ENCODE results near the gene TSR3.

The TSR3 gene

DNA sequence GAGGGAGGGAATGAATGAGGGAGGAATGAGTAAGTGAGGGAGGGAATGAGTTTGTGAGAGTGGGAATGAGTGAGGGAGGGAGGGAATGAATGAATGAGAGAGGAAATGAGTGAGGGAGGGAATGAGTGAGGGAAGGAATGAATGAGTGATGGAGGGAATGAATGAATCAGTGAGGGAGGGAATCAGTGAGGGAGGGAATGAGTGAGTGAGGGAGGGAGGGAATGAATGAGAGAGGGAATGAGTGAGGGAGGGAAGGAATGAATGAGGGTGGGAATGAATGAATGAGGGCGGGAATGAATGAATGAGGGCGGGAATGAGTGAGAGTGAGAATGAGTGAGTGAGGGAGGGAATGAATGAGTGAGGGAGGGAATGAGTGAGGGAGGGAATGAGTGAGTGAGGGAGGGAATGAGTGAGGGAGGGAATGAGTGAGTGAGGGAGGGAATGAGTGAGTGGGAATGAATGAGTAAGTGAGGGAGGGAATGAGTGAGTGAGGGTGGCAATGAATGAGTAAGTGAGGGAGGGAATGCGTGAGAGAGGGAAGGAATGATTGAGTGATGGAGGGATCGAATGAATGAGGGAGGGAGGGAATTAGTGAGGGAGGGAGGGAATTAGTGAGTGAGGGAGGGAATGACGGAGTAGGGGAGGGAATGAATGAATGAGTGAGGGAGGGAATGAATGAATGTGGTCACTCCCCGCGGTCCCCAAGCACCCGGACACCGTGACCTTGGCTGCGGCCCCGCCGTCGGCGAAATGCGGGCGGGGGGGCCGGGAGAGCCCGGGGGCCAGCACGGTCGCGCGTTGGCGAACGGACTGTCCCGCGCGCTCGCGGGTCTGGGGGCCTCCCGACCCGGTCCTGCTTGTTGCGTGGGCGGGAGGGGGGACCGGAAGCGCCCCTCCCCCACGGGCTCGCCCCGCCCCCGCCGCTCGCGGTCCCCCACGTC lies 43.4 kb downstream of the TSR3 start:
- DNase-seq (ENCODE audit: low spot score), result no peak

DNA sequence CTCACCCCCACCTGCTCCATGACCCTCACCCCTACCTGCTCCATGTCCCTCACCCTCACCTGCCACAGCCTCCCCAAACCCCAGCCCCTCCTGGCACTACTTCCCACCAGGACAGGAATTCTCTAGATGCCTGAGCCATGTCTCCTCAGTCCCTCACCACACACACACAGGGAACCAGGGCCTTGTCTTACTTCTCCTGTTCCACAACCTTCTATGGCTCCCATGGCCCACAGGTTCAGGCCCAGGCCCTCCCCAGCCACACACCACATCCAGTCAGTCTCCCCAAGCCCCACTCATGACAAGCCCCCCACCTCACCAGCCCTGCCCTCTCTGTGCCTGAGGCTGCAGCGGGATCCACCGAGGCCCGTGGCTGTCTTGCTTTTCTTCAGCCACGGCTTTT lies 45.3 kb downstream of the TSR3 start:
- no peak for DNase-seq (ENCODE audit: low spot score)

DNA sequence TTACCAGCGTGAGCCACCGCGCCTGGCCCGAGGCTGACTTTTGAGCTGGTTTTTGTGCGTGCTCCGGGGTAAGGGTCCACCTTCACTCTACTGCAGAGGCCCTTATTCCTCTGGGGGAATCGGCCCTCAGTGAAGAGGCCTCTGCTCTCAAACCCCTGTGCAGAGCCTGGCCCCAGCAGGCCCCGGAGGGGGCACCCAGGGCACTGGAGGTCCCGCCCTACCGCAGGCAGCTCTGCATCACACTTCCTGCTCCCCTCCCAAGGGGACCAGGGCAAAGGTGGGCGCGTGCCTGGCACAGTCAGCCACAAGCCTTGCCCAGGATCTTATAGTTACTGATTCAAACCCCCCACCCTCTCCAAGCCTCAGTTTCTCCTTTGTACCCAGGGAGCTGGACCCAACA lies 45.9 kb downstream of the TSR3 start:
- DNase-seq (ENCODE audit: low spot score), result no peak

DNA sequence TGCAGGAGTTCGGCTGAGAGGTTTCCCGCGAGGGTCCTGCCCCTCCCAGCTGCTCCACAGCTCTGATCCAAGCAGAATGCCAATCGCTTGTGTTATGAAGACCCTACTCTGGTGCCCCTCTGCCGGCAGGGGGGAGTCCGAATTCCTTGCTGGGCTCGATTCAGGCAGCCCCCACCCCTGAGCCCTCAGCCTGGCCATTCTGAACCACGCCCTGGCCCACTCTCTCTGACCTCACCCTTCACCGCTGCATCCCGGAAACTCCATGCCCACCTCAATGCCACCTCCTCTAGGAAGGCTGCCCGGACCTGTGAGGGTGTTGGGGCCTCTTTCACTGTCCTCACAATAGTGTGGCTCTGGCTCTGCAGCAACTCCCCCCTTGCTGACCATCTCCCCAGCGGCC lies 50.1 kb downstream of the TSR3 start:
- no peak for DNase-seq (ENCODE audit: low spot score)

DNA sequence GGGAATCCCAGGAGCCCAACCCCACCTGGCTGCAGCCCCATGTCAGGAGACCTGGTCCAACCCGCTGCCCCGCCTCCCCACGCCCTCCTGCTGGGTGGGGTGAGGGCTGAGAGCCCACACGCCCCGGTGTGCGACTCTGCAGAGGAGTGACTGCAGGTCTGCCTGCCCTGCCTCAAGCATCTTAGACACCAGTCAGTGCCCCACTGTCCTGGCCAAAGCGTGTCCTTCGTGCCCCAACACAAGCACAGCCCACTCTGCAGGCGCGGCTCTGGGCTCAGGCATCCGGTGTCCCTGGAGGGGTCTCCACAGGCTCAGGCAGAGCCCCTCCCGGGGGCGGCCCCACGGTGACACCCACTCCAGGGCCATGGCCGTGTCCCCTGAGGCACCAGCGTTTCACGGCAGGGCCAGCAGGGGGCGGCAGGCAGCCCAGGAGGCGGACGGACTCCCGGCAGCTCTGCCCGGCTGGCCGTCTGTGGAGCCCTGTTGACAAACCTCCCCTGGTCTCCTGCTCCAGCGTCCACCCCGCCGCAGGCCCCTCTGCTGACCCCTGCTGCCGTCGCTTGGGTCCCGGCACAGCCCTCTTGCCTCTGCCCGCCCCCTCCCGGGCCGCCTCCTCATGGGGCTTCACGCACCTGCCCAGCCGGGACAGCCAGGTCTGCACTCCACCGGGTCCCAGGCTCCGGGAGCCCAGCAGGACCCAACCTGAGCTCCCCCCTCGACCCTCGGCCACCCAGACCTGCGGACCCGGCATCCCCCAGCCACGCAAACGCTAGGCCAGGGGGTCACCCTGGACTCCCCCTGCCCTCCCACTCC lies 50.8 kb downstream of the TSR3 start:
- DNase-seq (ENCODE audit: low spot score), result peak; percentile 93

DNA sequence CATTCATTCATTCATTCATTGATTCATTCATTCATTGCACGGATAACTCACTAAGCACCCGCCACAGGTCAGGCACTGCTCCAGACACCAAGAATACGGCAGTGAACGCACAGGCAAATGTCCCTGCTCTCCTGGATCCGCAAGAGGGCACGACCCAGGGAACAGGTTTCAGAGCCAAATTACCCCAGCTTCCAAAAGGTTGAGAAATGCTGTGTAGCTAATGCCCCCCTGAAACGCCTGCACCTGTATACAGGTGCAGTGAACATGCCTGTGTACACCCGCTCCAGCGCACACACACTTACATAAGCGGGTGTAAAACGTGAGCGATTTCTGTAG lies 51.8 kb downstream of the TSR3 start:
- DNase-seq (ENCODE audit: low spot score), result no peak

Measured in iPS-NIHi11 (cell line).